H54 (cell line): Measurements from ENCODE around the gene MVK.

Experiments used
- DNase-seq: peaks from one replicate; pipeline ENCODE4 v3.0.0; 2011; ENCODE audit warnings: low spot score, mixed read lengths; ENCODE audit not compliant: insufficient read length
- FAIRE-seq: peaks from 3 replicates; lab custom pipeline; 2011; peaks lifted over from hg19 to GRCh38; lab: Jason Lieb, UNC
- POLR2A ChIP-seq: IDR thresholded peaks from 2 replicates; pipeline ENCODE4 v1.6.1; 2011; ENCODE audit warnings: low read depth, mild to moderate bottlenecking, low read length

MVK gene

GRCh38 chr12:109624467-109624866 lies 50.9 kb downstream of the MVK start:
- TF ChIP-seq POLR2A: no peak
- FAIRE-seq (no peak), DNase-seq (no peak)

- FAIRE-seq (peak; percentile 75), DNase-seq (peak; percentile 89)
Measured at GRCh38 chr12:109625131-109625559, 51.6 kb downstream of the MVK start.

GRCh38 chr12:109625749-109626377 lies 52.3 kb downstream of the MVK start:
- FAIRE-seq (no peak), DNase-seq (no peak)

More at GRCh38 chr12:109625131-109625559, 51.6 kb downstream of the MVK start:
- no peak for TF ChIP-seq POLR2A

GRCh38 chr12:109626378-109627115 lies 53.0 kb downstream of the MVK start:
- DNase-seq (no peak), FAIRE-seq (no peak)
- no peak for TF ChIP-seq POLR2A

More at GRCh38 chr12:109625749-109626377, 52.3 kb downstream of the MVK start:
- no peak for TF ChIP-seq POLR2A

GRCh38 chr12:109627633-109628032 lies 54.0 kb downstream of the MVK start:
- FAIRE-seq: no peak
- no peak for TF ChIP-seq POLR2A
- DNase-seq: peak; percentile 41

GRCh38 chr12:109630107-109630506 lies 56.5 kb downstream of the MVK start:
- DNase-seq (no peak), FAIRE-seq (no peak)
- TF ChIP-seq POLR2A: no peak

GRCh38 chr12:109630815-109631214 lies 57.2 kb downstream of the MVK start:
- DNase-seq (no peak), FAIRE-seq (no peak)
- no peak for TF ChIP-seq POLR2A

GRCh38 chr12:109631302-109631701 lies 57.7 kb downstream of the MVK start:
- FAIRE-seq (no peak), DNase-seq (no peak)
- TF ChIP-seq POLR2A: no peak

GRCh38 chr12:109631751-109632150 lies 58.2 kb downstream of the MVK start:
- no peak for DNase-seq
- TF ChIP-seq POLR2A: no peak
- no peak for FAIRE-seq

GRCh38 chr12:109632342-109632741 lies 58.7 kb downstream of the MVK start:
- TF ChIP-seq POLR2A: no peak
- DNase-seq (no peak), FAIRE-seq (no peak)

GRCh38 chr12:109635717-109636116 lies 62.1 kb downstream of the MVK start:
- TF ChIP-seq POLR2A: no peak
- FAIRE-seq: no peak

GRCh38 chr12:109637348-109637747 lies 63.8 kb downstream of the MVK start:
- DNase-seq (no peak), FAIRE-seq (no peak)
- TF ChIP-seq POLR2A: no peak

More at GRCh38 chr12:109635717-109636116, 62.1 kb downstream of the MVK start:
- DNase-seq: no peak

GRCh38 chr12:109637996-109638395 lies 64.4 kb downstream of the MVK start:
- DNase-seq (no peak), FAIRE-seq (no peak)
- TF ChIP-seq POLR2A: no peak

GRCh38 chr12:109638735-109639134 lies 65.1 kb downstream of the MVK start:
- FAIRE-seq (no peak), DNase-seq (no peak)
- TF ChIP-seq POLR2A: no peak
